ENCODE results near the gene ARID1B. TPM values are rescaled to one million over a fixed set of nuclear protein-coding genes. Genes with fewer than 3 reads are reported as not detected.

Gene ARID1B
- total RNA-seq, 1 experiment from 2014 or later, result 91.7 TPM

DNA sequence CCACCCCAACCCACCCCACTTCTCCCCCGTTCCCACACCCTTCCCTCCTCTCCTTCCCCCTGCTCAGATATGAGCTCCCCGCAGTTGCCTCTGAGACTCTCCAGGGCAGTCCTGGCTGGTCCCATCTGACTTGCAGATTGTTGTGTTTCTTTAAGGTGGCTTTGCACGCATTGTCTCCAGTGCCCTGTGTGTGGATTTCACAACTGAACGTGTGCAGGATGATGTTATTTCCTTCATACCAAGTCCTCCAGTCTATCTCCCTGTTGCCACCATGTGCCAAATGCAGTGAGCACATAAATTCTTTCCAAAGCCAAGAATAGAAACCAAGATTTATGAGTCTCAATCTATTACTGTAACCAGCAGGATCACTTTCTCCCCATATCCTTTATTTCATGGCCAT is 467.0 kb downstream of the ARID1B start:
- TF ChIP-seq SIN3A (IDR thresholded peaks at IDR 0.05; ENCODE audit: borderline replicate concordance, insufficient read depth, low read depth, low read length), result no peak
- TF ChIP-seq, protein P1, sequence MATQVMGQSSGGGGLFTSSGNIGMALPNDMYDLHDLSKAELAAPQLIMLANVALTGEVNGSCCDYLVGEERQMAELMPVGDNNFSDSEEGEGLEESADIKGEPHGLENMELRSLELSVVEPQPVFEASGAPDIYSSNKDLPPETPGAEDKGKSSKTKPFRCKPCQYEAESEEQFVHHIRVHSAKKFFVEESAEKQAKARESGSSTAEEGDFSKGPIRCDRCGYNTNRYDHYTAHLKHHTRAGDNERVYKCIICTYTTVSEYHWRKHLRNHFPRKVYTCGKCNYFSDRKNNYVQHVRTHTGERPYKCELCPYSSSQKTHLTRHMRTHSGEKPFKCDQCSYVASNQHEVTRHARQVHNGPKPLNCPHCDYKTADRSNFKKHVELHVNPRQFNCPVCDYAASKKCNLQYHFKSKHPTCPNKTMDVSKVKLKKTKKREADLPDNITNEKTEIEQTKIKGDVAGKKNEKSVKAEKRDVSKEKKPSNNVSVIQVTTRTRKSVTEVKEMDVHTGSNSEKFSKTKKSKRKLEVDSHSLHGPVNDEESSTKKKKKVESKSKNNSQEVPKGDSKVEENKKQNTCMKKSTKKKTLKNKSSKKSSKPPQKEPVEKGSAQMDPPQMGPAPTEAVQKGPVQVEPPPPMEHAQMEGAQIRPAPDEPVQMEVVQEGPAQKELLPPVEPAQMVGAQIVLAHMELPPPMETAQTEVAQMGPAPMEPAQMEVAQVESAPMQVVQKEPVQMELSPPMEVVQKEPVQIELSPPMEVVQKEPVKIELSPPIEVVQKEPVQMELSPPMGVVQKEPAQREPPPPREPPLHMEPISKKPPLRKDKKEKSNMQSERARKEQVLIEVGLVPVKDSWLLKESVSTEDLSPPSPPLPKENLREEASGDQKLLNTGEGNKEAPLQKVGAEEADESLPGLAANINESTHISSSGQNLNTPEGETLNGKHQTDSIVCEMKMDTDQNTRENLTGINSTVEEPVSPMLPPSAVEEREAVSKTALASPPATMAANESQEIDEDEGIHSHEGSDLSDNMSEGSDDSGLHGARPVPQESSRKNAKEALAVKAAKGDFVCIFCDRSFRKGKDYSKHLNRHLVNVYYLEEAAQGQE (IDR thresholded peaks at IDR 0.05; ENCODE audit: insufficient read depth in 1 of 2, low read depth in 2 of 2, low read length in 1 of 2), result no peak
- no peak for TF ChIP-seq TCF7L2 (IDR thresholded peaks at IDR 0.05; ENCODE audit: low read depth, low read length)
- TF ChIP-seq, protein P2, sequence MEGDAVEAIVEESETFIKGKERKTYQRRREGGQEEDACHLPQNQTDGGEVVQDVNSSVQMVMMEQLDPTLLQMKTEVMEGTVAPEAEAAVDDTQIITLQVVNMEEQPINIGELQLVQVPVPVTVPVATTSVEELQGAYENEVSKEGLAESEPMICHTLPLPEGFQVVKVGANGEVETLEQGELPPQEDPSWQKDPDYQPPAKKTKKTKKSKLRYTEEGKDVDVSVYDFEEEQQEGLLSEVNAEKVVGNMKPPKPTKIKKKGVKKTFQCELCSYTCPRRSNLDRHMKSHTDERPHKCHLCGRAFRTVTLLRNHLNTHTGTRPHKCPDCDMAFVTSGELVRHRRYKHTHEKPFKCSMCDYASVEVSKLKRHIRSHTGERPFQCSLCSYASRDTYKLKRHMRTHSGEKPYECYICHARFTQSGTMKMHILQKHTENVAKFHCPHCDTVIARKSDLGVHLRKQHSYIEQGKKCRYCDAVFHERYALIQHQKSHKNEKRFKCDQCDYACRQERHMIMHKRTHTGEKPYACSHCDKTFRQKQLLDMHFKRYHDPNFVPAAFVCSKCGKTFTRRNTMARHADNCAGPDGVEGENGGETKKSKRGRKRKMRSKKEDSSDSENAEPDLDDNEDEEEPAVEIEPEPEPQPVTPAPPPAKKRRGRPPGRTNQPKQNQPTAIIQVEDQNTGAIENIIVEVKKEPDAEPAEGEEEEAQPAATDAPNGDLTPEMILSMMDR (IDR thresholded peaks at IDR 0.05), result no peak
- no peak for TF ChIP-seq POLR2AphosphoS5 (IDR thresholded peaks at IDR 0.05; ENCODE audit: low read depth, low read length)
- Histone ChIP-seq H3K27me3 (ENCODE audit: control insufficient read depth, insufficient read depth, low read length) (no peaks in the 10 kb centered on the region), H3K4me3 (ENCODE audit: low read depth in 2 of 2, low read length in 2 of 2) (no peak overlapping the region), H3K4me1 (ENCODE audit: control insufficient read depth, insufficient read depth, low read length) (no peaks in the 10 kb centered on the region), H3K9me3 (ENCODE audit: control insufficient read depth, insufficient read depth, low read depth, low read length) (no peaks in the 10 kb centered on the region), H3K27ac (ENCODE audit: low read length) (no peak overlapping the region), H3K36me3 (ENCODE audit: control insufficient read depth, insufficient read depth, low read length) (no peaks in the 10 kb centered on the region)
- no TSS peak for BruUV-seq (replicated peaks)
- in situ Hi-C loops (cut with HindIII; ENCODE audit: low pct_unique_long_range_greater_than_20kb, low sequenced_read_pairs), result no loop called here
- ChIA-PET CTCF (no interaction called here), POLR2A (no interaction called here)
- ATAC-seq (no peak), DNase-seq (ENCODE audit: low read depth, low spot score) (no peak)
- intact Hi-C loops (cut with micrococcal nuclease; ENCODE audit: unreplicated experiment), result no loop called here

DNA sequence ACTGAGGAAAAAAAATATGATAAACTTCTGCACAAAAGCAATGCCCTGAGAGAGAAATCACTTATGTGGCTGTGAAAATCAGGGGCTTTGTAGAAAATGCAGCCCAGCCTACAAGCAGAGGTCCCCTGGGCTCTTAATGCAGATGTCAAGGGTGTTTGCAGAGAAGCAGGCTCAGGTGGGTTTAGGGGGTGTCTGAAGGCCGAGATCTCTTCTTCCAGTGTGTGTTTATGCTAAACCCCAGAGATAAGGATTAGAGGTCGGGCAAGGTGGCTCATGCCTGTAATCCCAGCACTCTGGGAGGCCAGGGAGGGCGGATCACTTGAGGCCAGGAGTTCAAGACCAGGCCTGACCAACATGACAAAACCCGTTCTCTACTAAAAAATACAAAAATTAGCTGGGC is 467.6 kb downstream of the ARID1B start:
- POLR2A ChIA-PET, result no interaction called here
- no peak for ATAC-seq
- in situ Hi-C loops (cut with HindIII; ENCODE audit: low pct_unique_long_range_greater_than_20kb, low sequenced_read_pairs), result no loop called here

More for the DNA sequence above, 467.6 kb downstream of the ARID1B start:
- CTCF ChIA-PET, result no interaction called here
- DNase-seq (ENCODE audit: low read depth, low spot score), result no peak
- no peaks in the 10 kb centered on the region for H3K4me1 ChIP-seq (ENCODE audit: control insufficient read depth, insufficient read depth, low read length)
- no TSS peak for BruUV-seq (replicated peaks)
- no peaks in the 10 kb centered on the region for H3K36me3 ChIP-seq (ENCODE audit: control insufficient read depth, insufficient read depth, low read length)
- intact Hi-C loops (cut with micrococcal nuclease; ENCODE audit: unreplicated experiment), result no loop called here
- no peak overlapping the region for H3K4me3 ChIP-seq (ENCODE audit: low read depth in 2 of 2, low read length in 2 of 2)
- H3K9me3 ChIP-seq (ENCODE audit: control insufficient read depth, insufficient read depth, low read depth, low read length), result no peaks in the 10 kb centered on the region
- H3K27me3 ChIP-seq (ENCODE audit: control insufficient read depth, insufficient read depth, low read length), result no peaks in the 10 kb centered on the region; the same call in 1 of the 2 replicates
- H3K27ac ChIP-seq (ENCODE audit: low read length), result no peak overlapping the region
- no peak for TF ChIP-seq TCF7L2 (IDR thresholded peaks at IDR 0.05; ENCODE audit: low read depth, low read length)
- TF ChIP-seq SIN3A (IDR thresholded peaks at IDR 0.05; ENCODE audit: borderline replicate concordance, insufficient read depth, low read depth, low read length), result no peak
- TF ChIP-seq, protein P2 (IDR thresholded peaks at IDR 0.05), result no peak
- TF ChIP-seq POLR2AphosphoS5 (IDR thresholded peaks at IDR 0.05; ENCODE audit: low read depth, low read length), result no peak
- TF ChIP-seq, protein P1 (IDR thresholded peaks at IDR 0.05; ENCODE audit: insufficient read depth in 1 of 2, low read depth in 2 of 2, low read length in 1 of 2), result no peak
